Panc1 (cell line): Measurements from ENCODE around the gene DHRS2. TPM values are rescaled to one million over a fixed set of nuclear protein-coding genes. Genes with fewer than 3 reads are reported as not detected.

ENCODE experiments used
- ATAC-seq: fragments of 200-7000 bp; cut with Tn5 transposase; 2 replicates; pipeline ENCODE4 v1.9.1; 2020; ENCODE audit warnings: mild to moderate bottlenecking, moderate library complexity
- BruUV-seq: library from RNA; stranded (reverse); fragments of 400-500 nt; replicated peaks from 2 replicates; lab custom pipeline; 2021; lab: Mats Ljungman, UMichigan
- CTCF ChIA-PET: fragments of 300-600 bp; sonication (Branson Sonifier 250); formaldehyde crosslinking; loops from one replicate; lab custom pipeline; 2022; ENCODE audit warnings: antibody characterized with exemption; lab: Charles Lee
- POLR2A ChIA-PET: fragments of 300-600 bp; sonication (Branson Sonifier 250); formaldehyde crosslinking; loops from one replicate; lab custom pipeline; 2022; ENCODE audit warnings: antibody characterized with exemption; lab: Charles Lee
- DNase-seq: peaks from one replicate; pipeline ENCODE4 v3.0.0-alpha.2; 2010; ENCODE audit warnings: low read depth, low spot score
- H3K27ac ChIP-seq: 2 replicates; pipeline ENCODE4 v1.5.1; 2011; ENCODE audit warnings: mild to moderate bottlenecking, low read length, inconsistent platforms
- H3K27me3 ChIP-seq: fragments of 200-500 bp; sonication (Bioruptor generic); 2 replicates; pipeline ENCODE4 v1.6.0; 2014; ENCODE audit warnings: low read length, inconsistent platforms; ENCODE audit not compliant: control insufficient read depth, insufficient read depth
- H3K36me3 ChIP-seq: fragments of 200-500 bp; sonication (Bioruptor generic); 2 replicates; pipeline ENCODE4 v1.5.1; 2014; ENCODE audit warnings: inconsistent platforms, mild to moderate bottlenecking, low read length, moderate library complexity; ENCODE audit not compliant: control insufficient read depth, insufficient read depth
- H3K4me1 ChIP-seq: 2 replicates; pipeline ENCODE4 v1.5.1; 2011; ENCODE audit warnings: inconsistent platforms, mild to moderate bottlenecking, low read length, moderate library complexity; ENCODE audit not compliant: control insufficient read depth, insufficient read depth
- H3K4me3 ChIP-seq, 2 experiments: 2 replicates each; pipeline ENCODE4 v1.5.1; 2011 to 2012; ENCODE audit warnings: low read depth in 2 of 2, low read length in 2 of 2, mild to moderate bottlenecking in 2 of 2, inconsistent platforms in 1 of 2, moderate library complexity in 1 of 2
- H3K9me3 ChIP-seq: fragments of 200-500 bp; sonication (Bioruptor generic); 2 replicates; pipeline ENCODE4 v1.5.1; 2014; ENCODE audit warnings: low read depth, mild to moderate bottlenecking, inconsistent platforms, low read length, moderate library complexity; ENCODE audit not compliant: control insufficient read depth, insufficient read depth
- CTCF ChIP-seq: fragments of 450-650 bp; IDR thresholded peaks from 2 replicates; pipeline ENCODE4 v1.5.1; 2017; ENCODE audit warnings: mild to moderate bottlenecking
- POLR2AphosphoS5 ChIP-seq: IDR thresholded peaks from 2 replicates; pipeline ENCODE4 v1.6.1; 2012; ENCODE audit warnings: mild to moderate bottlenecking, low read depth, low read length, moderate library complexity
- REST ChIP-seq, 2 experiments: IDR thresholded peaks; 2 replicates each; pipeline ENCODE4 v1.6.1; 2011 to 2012; ENCODE audit warnings: low read depth in 2 of 2, control low read depth in 1 of 2, low read length in 1 of 2, mild to moderate bottlenecking in 1 of 2, moderate library complexity in 1 of 2; ENCODE audit not compliant: insufficient read depth in 1 of 2
- SIN3A ChIP-seq: IDR thresholded peaks from 2 replicates; pipeline ENCODE4 v1.6.1; 2012; ENCODE audit warnings: low read depth, mild to moderate bottlenecking, low read length, moderate library complexity, borderline replicate concordance; ENCODE audit not compliant: insufficient read depth
- TCF7L2 ChIP-seq: IDR thresholded peaks from 2 replicates; pipeline ENCODE4 v1.6.1; 2011; ENCODE audit warnings: mild to moderate bottlenecking, low read depth, low read length, inconsistent platforms
- in situ Hi-C: cut with HindIII; loops from 2 replicates; pipeline ENCODE4 v1.10.0; 2016; ENCODE audit warnings: low sequenced_read_pairs, low pct_unique_long_range_greater_than_20kb
- intact Hi-C: fragments of 100-400 bp; cut with micrococcal nuclease; formaldehyde crosslinking; loops from one replicate; pipeline ENCODE4 v1.10.0; 2022; ENCODE audit not compliant: unreplicated experiment
- total RNA-seq: library from RNA; stranded (reverse); gene quantifications from one replicate; pipeline ENCODE4 v1.2.1, GENCODE V29; 2021; ENCODE audit not compliant: unreplicated experiment

The DHRS2 gene
- total RNA-seq, 1 experiment from 2014 or later = 1.0 TPM

- no peaks in the 10 kb centered on the region for H3K36me3 ChIP-seq
- ChIA-PET POLR2A (no interaction called here), CTCF (no interaction called here)
- H3K27me3 ChIP-seq = no peaks in the 10 kb centered on the region
- no peak overlapping the region for H3K27ac ChIP-seq
- intact Hi-C loops = no loop called here
- in situ Hi-C loops = no loop called here
- ATAC-seq (no peak), DNase-seq (no peak)
- H3K9me3 ChIP-seq = no peaks in the 10 kb centered on the region
- TF ChIP-seq SIN3A (no peak), CTCF (no peak), TCF7L2 (no peak), POLR2AphosphoS5 (no peak), REST (IDR thresholded peaks at IDR 0.05; ENCODE audit: insufficient read depth in 1 of 2, low read depth in 2 of 2, low read length in 1 of 2) (no peak)
- BruUV-seq = no TSS peak
- H3K4me3 ChIP-seq = no peak overlapping the region
- no peaks in the 10 kb centered on the region for H3K4me1 ChIP-seq
These were observed 12.7 kb downstream of the DHRS2 start for GRCh38 chr14:23648764-23649460.

GRCh38 chr14:23650506-23650905 lies 14.3 kb downstream of the DHRS2 start:
- BruUV-seq = no TSS peak
- no peaks in the 10 kb centered on the region for H3K4me1 ChIP-seq
- TF ChIP-seq TCF7L2 = no peak
- no peak for DNase-seq
- POLR2A ChIA-PET = no interaction called here
- CTCF ChIA-PET = no interaction called here
- no peaks in the 10 kb centered on the region for H3K27me3 ChIP-seq
- no peak overlapping the region for H3K4me3 ChIP-seq
- no peak overlapping the region for H3K27ac ChIP-seq
- intact Hi-C loops = no loop called here
- ATAC-seq = no peak
- no peaks in the 10 kb centered on the region for H3K36me3 ChIP-seq
- no peaks in the 10 kb centered on the region for H3K9me3 ChIP-seq
- in situ Hi-C loops = no loop called here

- ATAC-seq (no peak), DNase-seq (no peak)
- Histone ChIP-seq H3K4me3 (no peak overlapping the region), H3K4me1 (no peaks in the 10 kb centered on the region), H3K9me3 (no peaks in the 10 kb centered on the region), H3K27ac (no peak overlapping the region), H3K27me3 (no peaks in the 10 kb centered on the region), H3K36me3 (no peaks in the 10 kb centered on the region)
- POLR2A ChIA-PET = no interaction called here
- in situ Hi-C loops = no loop called here
- CTCF ChIA-PET = no interaction called here
- no peak for TF ChIP-seq CTCF
- TF ChIP-seq REST (IDR thresholded peaks at IDR 0.05; ENCODE audit: insufficient read depth in 1 of 2, low read depth in 2 of 2, low read length in 1 of 2) = no peak
- intact Hi-C loops = no loop called here
- no TSS peak for BruUV-seq
These were observed 16.9 kb downstream of the DHRS2 start for GRCh38 chr14:23653051-23653450.
